IPS DF 6.9 (cell line): Measurements from ENCODE around the gene ZNF804B.

Experiments
- DNase-seq: peaks from one replicate; pipeline ENCODE4 v3.0.0-alpha.2; 2013; ENCODE audit warnings: low read depth, low spot score
- H3K27ac ChIP-seq: one replicate; pipeline ENCODE4 v1.5.1; 2013; ENCODE audit warnings: low read length, control low read depth
- H3K27me3 ChIP-seq: 2 replicates; pipeline ENCODE4 v1.6.1; 2013; ENCODE audit warnings: mild to moderate bottlenecking, low read length; ENCODE audit not compliant: control insufficient read depth, insufficient read depth
- H3K36me3 ChIP-seq: 2 replicates; pipeline ENCODE4 v1.6.1; 2013; ENCODE audit warnings: low read length; ENCODE audit not compliant: control insufficient read depth, insufficient read depth
- H3K4me1 ChIP-seq: 2 replicates; pipeline ENCODE4 v1.6.1; 2013; ENCODE audit warnings: low read length; ENCODE audit not compliant: control insufficient read depth, insufficient read depth
- H3K4me3 ChIP-seq: 2 replicates; pipeline ENCODE4 v1.5.1; 2013; ENCODE audit warnings: mild to moderate bottlenecking, low read length
- H3K9me3 ChIP-seq: 2 replicates; pipeline ENCODE4 v1.6.1; 2013; ENCODE audit warnings: low read length, inconsistent platforms; ENCODE audit not compliant: control insufficient read depth, insufficient read depth
- WGBS: extraction: QIAGEN DNeasy Blood & Tissue Kit; methylation state at CpG from one replicate; pipeline ENCODE4 v1.1.7; 2013; ENCODE audit warnings: mixed read lengths, missing lambda C conversion rate; ENCODE audit not compliant: insufficient read length, insufficient coverage; 5-methylcytosine and 5-hydroxymethylcytosine counted together

The ZNF804B gene

DNA sequence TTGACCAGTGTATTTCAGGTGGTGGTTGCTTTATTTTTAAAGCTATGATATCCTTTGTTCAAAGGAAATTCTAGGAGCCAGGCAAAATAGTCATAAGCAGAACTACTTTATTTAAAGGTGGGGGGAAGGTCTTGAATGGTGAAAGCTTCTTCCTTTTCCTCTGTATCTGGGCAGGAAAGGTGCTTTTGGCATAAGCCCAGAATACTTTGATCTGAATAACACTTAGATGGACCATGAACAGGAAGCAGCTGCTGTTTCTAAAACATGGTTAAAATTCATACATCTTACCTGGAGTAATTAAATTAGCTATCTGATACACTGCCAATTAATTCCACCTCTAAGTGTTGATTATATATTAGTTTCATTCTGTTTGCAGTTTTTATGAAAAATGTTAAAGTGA lies 13.3 kb downstream of the ZNF804B start:
- no peak for DNase-seq
- H3K27ac ChIP-seq, result no peak overlapping the region
- H3K4me1 ChIP-seq, result no peaks in the 10 kb centered on the region
- no peaks in the 10 kb centered on the region for H3K9me3 ChIP-seq
- H3K4me3 ChIP-seq, result no peak overlapping the region
- no peaks in the 10 kb centered on the region for H3K36me3 ChIP-seq
- H3K27me3 ChIP-seq, result no peaks in the 10 kb centered on the region

DNA sequence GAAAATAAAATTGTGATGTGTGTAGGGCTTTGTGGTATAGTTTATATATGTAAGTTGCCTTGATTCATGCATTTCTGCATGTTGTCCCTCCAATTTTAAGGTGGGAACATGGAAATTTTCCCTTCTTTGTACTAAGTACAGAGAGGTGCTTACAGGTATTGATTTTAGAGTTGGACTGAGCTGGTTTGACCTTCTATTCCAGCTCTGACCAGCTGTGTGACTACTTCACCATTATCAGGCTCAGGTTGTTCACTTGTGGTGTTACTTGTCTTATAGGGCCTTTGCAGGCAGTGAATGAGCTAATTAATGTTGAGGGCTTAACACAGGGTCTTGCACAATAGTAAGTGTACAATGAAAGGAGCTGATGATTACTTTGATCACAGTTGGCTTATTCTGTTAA lies 16.3 kb downstream of the ZNF804B start:
- Histone ChIP-seq H3K9me3 (no peaks in the 10 kb centered on the region), H3K27ac (no peak overlapping the region), H3K4me1 (no peaks in the 10 kb centered on the region), H3K4me3 (no peak overlapping the region), H3K27me3 (no peaks in the 10 kb centered on the region), H3K36me3 (no peaks in the 10 kb centered on the region)
- no peak for DNase-seq

DNA sequence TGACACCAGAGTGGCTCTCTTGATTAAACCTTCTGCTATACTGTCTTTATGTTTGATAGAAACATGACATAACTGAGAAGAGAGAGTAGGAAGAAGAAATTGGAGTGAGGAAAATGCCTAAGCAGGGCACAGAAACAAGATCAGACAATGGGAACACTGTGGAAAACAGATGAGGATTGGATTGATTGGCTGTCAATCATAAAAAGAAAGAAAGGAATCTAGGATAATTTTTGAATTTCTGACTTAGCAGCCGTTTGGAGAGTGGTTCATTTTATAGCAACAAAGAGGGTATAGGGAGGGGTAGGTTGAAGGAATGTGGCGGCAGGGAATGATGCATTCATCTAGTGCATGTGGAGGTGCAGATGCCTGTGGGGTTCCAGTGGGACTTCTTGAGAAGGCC lies 28.3 kb downstream of the ZNF804B start:
- H3K27me3 ChIP-seq, result no peaks in the 10 kb centered on the region
- WGBS, result no CpG with 5 or more reads among the region's 2 CpGs
- no peaks in the 10 kb centered on the region for H3K36me3 ChIP-seq
- H3K27ac ChIP-seq, result no peak overlapping the region
- DNase-seq, result no peak
- no peaks in the 10 kb centered on the region for H3K4me1 ChIP-seq
- no peaks in the 10 kb centered on the region for H3K9me3 ChIP-seq
- no peak overlapping the region for H3K4me3 ChIP-seq

DNA sequence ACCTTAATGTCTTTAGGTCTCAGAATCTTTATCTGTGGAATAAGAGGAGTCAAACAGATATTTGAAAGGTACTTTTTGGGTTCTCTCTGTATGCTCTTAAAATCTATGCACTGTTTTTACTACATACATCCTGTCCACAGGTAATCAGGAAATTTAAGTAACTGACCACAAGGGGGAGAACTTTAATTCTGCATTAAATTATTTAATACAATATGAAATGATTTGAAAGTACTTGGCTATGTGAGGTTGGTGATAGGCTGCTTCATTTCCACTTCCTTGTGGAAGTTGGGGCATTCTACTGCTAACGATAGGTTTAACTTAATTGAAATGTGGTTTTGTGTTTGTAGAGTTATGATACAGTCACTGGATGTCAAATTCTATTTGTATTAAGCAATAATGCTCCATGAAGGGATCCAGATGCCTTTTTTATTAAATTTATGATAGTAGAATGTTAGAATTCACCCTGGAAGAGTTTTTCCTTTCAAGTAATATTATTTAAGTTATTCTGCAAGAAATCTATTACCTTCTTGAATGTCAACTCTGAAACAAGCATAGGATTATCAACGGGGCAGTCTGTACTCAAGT lies 30.1 kb downstream of the ZNF804B start:
- no peaks in the 10 kb centered on the region for H3K27me3 ChIP-seq
- no peaks in the 10 kb centered on the region for H3K36me3 ChIP-seq
- DNase-seq, result no peak
- H3K27ac ChIP-seq, result no peak overlapping the region
- H3K4me3 ChIP-seq, result no peak overlapping the region
- H3K9me3 ChIP-seq, result no peaks in the 10 kb centered on the region
- H3K4me1 ChIP-seq, result no peaks in the 10 kb centered on the region
- WGBS, result no CpG with 5 or more reads among the region's 2 CpGs

DNA sequence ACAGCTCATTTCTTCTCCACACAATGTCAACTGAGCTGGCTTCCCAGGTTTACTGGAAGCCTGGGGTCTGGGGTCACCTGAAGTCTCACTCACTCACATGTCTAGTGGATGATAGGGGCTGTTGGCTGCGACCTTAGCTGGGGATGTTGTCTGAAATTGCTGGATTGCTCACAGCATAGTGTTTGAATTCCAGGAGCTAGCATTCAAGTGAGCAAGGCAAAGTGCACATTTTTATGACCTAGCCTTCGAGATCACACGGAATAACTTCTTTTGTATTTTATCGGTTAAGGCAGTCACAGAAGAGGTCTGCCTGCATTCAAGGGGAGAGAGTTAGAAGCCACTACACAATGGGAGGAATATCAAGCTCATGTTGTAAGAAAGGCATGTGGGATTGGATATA lies 32.4 kb downstream of the ZNF804B start:
- no peaks in the 10 kb centered on the region for H3K36me3 ChIP-seq
- H3K27ac ChIP-seq, result no peak overlapping the region
- H3K4me3 ChIP-seq, result no peak overlapping the region
- no CpG with 5 or more reads among the region's 4 CpGs for WGBS
- H3K27me3 ChIP-seq, result no peaks in the 10 kb centered on the region
- DNase-seq, result no peak
- H3K4me1 ChIP-seq, result no peaks in the 10 kb centered on the region
- no peaks in the 10 kb centered on the region for H3K9me3 ChIP-seq

DNA sequence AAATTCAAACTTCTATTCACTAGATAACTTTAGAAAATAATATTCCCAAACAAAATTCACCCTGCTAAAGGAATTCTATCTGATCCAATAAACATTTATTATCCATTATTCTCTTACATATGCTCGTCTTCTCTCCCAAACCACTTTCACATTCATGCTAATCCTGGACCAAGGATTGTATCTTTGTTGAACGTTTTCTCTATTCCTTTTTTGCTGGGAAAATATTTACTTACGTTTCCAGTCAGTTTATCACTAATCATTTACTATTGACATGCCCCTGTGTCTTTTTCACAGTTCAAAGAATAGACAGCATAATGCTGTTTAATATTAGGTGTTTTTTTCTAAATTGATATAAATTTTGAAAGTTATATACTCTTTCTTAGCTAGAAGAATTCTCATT lies 32.9 kb downstream of the ZNF804B start:
- WGBS, result 100% methylated on average over 1 of the region's 3 CpGs
- Histone ChIP-seq H3K9me3 (no peaks in the 10 kb centered on the region), H3K27me3 (no peaks in the 10 kb centered on the region), H3K36me3 (no peaks in the 10 kb centered on the region), H3K4me1 (no peaks in the 10 kb centered on the region), H3K27ac (no peak overlapping the region), H3K4me3 (no peak overlapping the region)
- DNase-seq, result no peak

DNA sequence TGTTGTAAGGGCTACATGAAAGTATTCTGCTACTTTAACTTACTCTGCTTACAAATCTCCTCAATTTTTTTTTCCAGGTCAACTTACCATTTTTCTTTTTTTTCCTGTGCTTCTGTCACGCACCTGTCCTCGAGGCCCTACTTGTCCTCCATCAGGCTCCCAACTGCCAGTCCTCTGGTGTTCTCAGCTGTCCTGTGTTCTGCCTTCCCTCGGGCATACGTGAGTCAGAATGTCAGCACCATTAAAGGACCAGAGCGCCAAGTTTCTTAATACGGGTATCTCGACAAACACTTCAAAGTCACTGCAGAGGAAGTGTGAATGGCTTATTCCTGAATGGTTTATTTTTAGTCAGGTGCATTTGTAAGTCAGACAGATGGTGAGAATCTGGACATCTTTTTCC lies 36.1 kb downstream of the ZNF804B start, which contains the start of gene TEX47:
Gene TEX47 (minus strand): TSS at position 185 of the 400 bp plus-strand sequence. CDS start 795 bp downstream, outside the sequence.
- no peaks in the 10 kb centered on the region for H3K4me1 ChIP-seq
- no CpG with 5 or more reads among the region's 7 CpGs for WGBS
- no peaks in the 10 kb centered on the region for H3K27me3 ChIP-seq

DNA sequence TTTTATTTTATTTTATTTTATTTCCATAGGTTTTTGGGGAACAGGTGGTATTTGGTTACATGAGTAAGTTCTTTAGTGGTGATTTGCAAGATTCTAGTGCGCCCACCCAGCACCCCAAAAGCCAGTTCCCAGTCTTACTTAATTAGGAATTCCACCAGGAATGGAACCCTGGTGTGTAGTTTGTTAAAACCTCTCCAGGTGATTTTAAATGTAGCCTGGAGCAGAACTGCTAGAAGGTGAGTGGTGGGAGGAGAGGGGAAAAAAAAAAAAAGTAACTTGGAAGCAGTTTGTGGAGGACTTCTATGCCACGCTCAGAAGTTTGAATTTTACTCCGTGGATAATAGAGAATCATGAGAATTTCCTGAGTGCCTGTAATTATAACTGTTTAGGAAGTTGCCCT lies 41.5 kb downstream of the ZNF804B start:
- WGBS, result no CpG with 5 or more reads among the region's 3 CpGs
- no peaks in the 10 kb centered on the region for H3K9me3 ChIP-seq
- no peak overlapping the region for H3K4me3 ChIP-seq
- H3K27ac ChIP-seq, result no peak overlapping the region
- no peaks in the 10 kb centered on the region for H3K4me1 ChIP-seq
- no peaks in the 10 kb centered on the region for H3K36me3 ChIP-seq
- no peaks in the 10 kb centered on the region for H3K27me3 ChIP-seq
- DNase-seq, result no peak

More for the DNA sequence above, 36.1 kb downstream of the ZNF804B start, which contains the start of gene TEX47:
- Histone ChIP-seq H3K36me3 (no peaks in the 10 kb centered on the region), H3K4me3 (no peak within 1 kb of the TSS), H3K27ac (no peak within 1 kb of the TSS), H3K9me3 (no peaks in the 10 kb centered on the region)
- no peak for DNase-seq

DNA sequence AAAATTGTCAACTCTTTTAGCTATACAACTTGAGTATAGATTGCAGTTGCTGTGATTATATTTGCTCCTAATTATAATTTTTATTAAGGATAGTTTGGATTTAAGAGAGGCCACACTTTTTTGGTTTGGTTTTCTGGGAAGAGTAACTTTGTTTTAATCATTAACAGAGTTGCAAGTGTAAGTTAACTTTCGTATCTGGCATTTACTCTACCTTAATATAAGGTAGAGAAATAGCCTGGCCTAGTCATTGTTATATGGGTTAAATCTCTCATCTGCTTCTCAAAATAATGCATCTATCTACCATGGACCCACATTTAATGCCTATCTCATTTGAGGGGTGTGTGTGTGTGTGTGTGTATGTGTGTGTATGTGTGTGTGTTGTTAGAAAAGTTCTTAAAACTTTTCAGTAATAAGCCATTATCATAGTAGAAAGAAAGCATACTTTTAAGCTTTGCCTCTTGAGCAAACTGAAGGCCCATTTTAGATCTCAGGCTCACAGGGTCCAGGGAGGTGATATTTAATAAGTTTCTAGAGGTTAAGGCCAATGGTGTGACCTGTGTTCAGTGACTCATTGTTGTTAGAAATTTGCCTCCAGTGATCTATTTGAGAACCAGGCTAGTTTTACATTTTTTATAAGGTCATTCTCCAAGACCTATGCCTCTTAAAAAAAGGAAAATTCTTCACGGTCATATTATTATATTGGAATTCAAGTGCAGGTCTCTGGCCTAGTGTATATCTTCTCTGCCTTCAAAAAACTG lies 47.0 kb downstream of the ZNF804B start:
- no peaks in the 10 kb centered on the region for H3K36me3 ChIP-seq
- H3K4me3 ChIP-seq, result no peak overlapping the region
- no CpG with 5 or more reads among the region's 2 CpGs for WGBS
- no peak for DNase-seq
- H3K27me3 ChIP-seq, result no peaks in the 10 kb centered on the region
- no peaks in the 10 kb centered on the region for H3K4me1 ChIP-seq
- no peak overlapping the region for H3K27ac ChIP-seq
- H3K9me3 ChIP-seq, result no peaks in the 10 kb centered on the region

DNA sequence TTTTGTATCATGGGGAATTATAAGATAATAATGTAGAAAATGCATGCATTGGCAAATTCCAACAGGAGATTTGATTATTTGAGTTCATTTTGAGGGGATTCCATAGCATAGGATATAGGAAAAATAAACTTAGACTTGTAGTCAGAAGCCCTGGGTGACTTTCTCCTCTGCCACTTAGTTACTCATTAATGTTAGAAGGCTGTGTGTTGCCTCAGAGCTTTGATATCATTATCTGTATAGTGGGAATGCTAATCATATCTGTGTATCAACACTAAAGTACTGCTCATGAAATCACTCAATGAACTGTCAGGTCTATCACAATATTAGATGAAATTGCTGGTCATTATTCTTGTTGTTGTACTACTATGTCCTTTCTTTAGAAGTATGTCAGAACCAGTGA lies 59.1 kb downstream of the ZNF804B start:
- Histone ChIP-seq H3K27me3 (no peaks in the 10 kb centered on the region), H3K27ac (no peak overlapping the region), H3K4me3 (no peak overlapping the region), H3K36me3 (no peaks in the 10 kb centered on the region), H3K4me1 (no peaks in the 10 kb centered on the region), H3K9me3 (no peaks in the 10 kb centered on the region)
- no peak for DNase-seq

DNA sequence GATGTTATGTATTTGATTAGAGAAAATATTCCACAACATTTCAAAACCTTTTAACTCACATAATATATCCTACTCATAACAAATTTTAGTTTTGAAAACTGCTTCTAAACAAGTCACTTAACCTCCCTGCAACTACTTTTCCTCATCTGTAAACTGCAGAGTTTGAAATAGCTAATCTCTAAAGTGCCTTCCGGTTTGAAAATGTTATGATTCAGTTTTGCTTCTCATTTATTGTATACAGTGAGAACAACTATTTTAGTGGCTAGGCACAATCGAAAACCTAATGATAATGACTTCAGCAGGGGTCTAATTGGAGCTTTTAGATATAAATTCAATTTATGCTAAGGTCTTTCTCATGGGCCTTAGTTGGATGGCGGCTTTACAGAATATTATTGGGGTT lies 66.7 kb downstream of the ZNF804B start:
- H3K9me3 ChIP-seq, result no peaks in the 10 kb centered on the region
- no CpG with 5 or more reads among the region's 3 CpGs for WGBS
- no peak for DNase-seq
- no peaks in the 10 kb centered on the region for H3K4me1 ChIP-seq
- H3K36me3 ChIP-seq, result no peaks in the 10 kb centered on the region
- H3K27me3 ChIP-seq, result no peaks in the 10 kb centered on the region
- H3K4me3 ChIP-seq, result no peak overlapping the region
- H3K27ac ChIP-seq, result no peak overlapping the region
